Fibroblast of skin of right biceps (primary cell): ENCODE measurements around the gene HRC.
"Not testable (repeated sequence)": the region's sequence is repeated elsewhere in the genome, so short reads cannot be mapped to it uniquely, and the experiment has no call there.

Experiments used
- DNase-seq: peaks from one replicate; pipeline ENCODE4 v3.0.0-alpha.2; 2013

HRC gene

GRCh38 chr19:49132974-49133609, 22.1 kb downstream of the HRC start:
- DNase-seq = no peak

GRCh38 chr19:49130325-49130724, 24.9 kb downstream of the HRC start:
- no peak for DNase-seq

GRCh38 chr19:49129238-49129583, 26.0 kb downstream of the HRC start:
- DNase-seq = peak; percentile 49

GRCh38 chr19:49128545-49129237, 26.5 kb downstream of the HRC start:
- no peak for DNase-seq

GRCh38 chr19:49127674-49128544, 27.3 kb downstream of the HRC start:
- DNase-seq = peak; percentile 97

- not testable (repeated sequence) for DNase-seq
Observed at GRCh38 chr19:49127225-49127624, 28.0 kb downstream of the HRC start.

- DNase-seq = no peak
Observed at GRCh38 chr19:49126575-49126974, 28.6 kb downstream of the HRC start.

- DNase-seq = no peak
Observed at GRCh38 chr19:49125025-49125731, 30.0 kb downstream of the HRC start.

GRCh38 chr19:49123285-49123684, 31.9 kb downstream of the HRC start:
- DNase-seq = not testable (repeated sequence)

- DNase-seq = not testable (repeated sequence)
Observed at GRCh38 chr19:49121841-49122240, 33.4 kb downstream of the HRC start.

- DNase-seq = no peak
Observed at GRCh38 chr19:49120868-49121267, 34.3 kb downstream of the HRC start.

GRCh38 chr19:49120325-49120683, 34.9 kb downstream of the HRC start:
- DNase-seq = no peak

- peak; percentile 55 for DNase-seq
Observed at GRCh38 chr19:49119411-49120324, 35.5 kb downstream of the HRC start, which contains the start of gene PPFIA3. Gene PPFIA3, plus strand, starts transcription at chr19:49119544. Its CDS starts 8,330 bp downstream, at chr19:49127874.

- DNase-seq = peak; percentile 94
Observed at GRCh38 chr19:49118565-49119410, 36.4 kb downstream of the HRC start, which contains the start of gene C19orf73. Gene C19orf73, minus strand, starts transcription at chr19:49119143. Its CDS starts 121 bp downstream, at chr19:49119022.

GRCh38 chr19:49117677-49118564, 37.3 kb downstream of the HRC start:
- DNase-seq = no peak

- DNase-seq = no peak
Observed at GRCh38 chr19:49116544-49116943, 38.7 kb downstream of the HRC start.

- peak; percentile 68 for DNase-seq
Observed at GRCh38 chr19:49114630-49115363, 40.4 kb downstream of the HRC start.

GRCh38 chr19:49113762-49114629, 41.2 kb downstream of the HRC start, which contains the start of gene LIN7B:
Gene LIN7B, plus strand, starts transcription at chr19:49114370. Its CDS starts 35 bp downstream, at chr19:49114405.
- peak; percentile 78 for DNase-seq
